HepG2 (cell line): ENCODE measurements around the gene LOX. TPM values are rescaled to one million over a fixed set of nuclear protein-coding genes. Genes with fewer than 3 reads are reported as not detected.

Source experiments
- ATAC-seq: fragments of 200-7000 bp; cut with Tn5 transposase; 3 replicates; pipeline ENCODE4 v1.9.1; 2020; ENCODE audit warnings: mild to moderate bottlenecking, moderate library complexity
- BruUV-seq: library from RNA; stranded (reverse); fragments of 400-500 nt; replicated peaks from 2 replicates; lab custom pipeline; 2021; lab: Mats Ljungman, UMichigan
- CTCF ChIA-PET: fragments of 300-600 bp; formaldehyde crosslinking; extraction: SDS; loops from one replicate; lab custom pipeline; 2021; ENCODE audit warnings: low total read pairs, inconsistent platforms, low intra/inter-chr PET ratio; lab: Yijun Ruan, JAX
- POLR2A ChIA-PET: fragments of 350-600 bp; sonication (Branson Sonifier 250); formaldehyde crosslinking; loops from one replicate; lab custom pipeline; 2020; ENCODE audit warnings: antibody characterized with exemption, inconsistent platforms; lab: Yijun Ruan, JAX
- DNase-seq: peaks from one replicate; pipeline ENCODE4 v3.0.0-alpha.2; 2015; ENCODE audit warnings: low spot score
- FAIRE-seq: peaks from 3 replicates; lab custom pipeline; 2011; peaks lifted over from hg19 to GRCh38; lab: Jason Lieb, UNC
- H2AFZ ChIP-seq: one replicate; pipeline ENCODE4 v1.6.1; 2011; ENCODE audit warnings: low read length, inconsistent platforms
- H3K27ac ChIP-seq: fragments of 300-600 bp; 3 replicates; pipeline ENCODE4 v1.8.0; 2011; ENCODE audit warnings: mixed run types, mild to moderate bottlenecking, mixed read lengths, low read length, inconsistent platforms; ENCODE audit not compliant: insufficient read depth; ENCODE audit errors: extremely low read length
- H3K27me3 ChIP-seq, 2 experiments: fragments of 200-600 bp in 1 of 2; 2 replicates in 1 of 2; 3 replicates in 1 of 2; pipeline versions ENCODE4 v1.6.0 to v1.8.0; 2011; ENCODE audit warnings: low read length in 2 of 2, mild to moderate bottlenecking in 2 of 2, moderate library complexity in 2 of 2, inconsistent platforms in 1 of 2; ENCODE audit not compliant: insufficient read depth in 2 of 2, control insufficient read depth in 1 of 2
- H3K36me3 ChIP-seq, 2 experiments: fragments of 200-600 bp in 1 of 2; replicated peaks in 1 of 2; 2 replicates in 1 of 2; 3 replicates in 1 of 2; pipeline versions ENCODE4 v1.5.1 to v1.8.0; 2011; ENCODE audit warnings: low read length in 2 of 2, inconsistent platforms in 1 of 2; ENCODE audit not compliant: insufficient read depth in 2 of 2, control insufficient read depth in 1 of 2
- H3K4me1 ChIP-seq: 2 replicates; pipeline ENCODE4 v1.5.1; 2012; ENCODE audit warnings: low read length, inconsistent platforms; ENCODE audit not compliant: insufficient read depth
- H3K4me2 ChIP-seq: 2 replicates; pipeline ENCODE4 v1.6.0; 2011; ENCODE audit warnings: low read depth, low read length, inconsistent platforms
- H3K4me3 ChIP-seq, 3 experiments: fragments of 200-600 bp in 1 of 3; sonication (generic), shearing (Covaris generic) in 1 of 3; replicated peaks in 1 of 3; 2 replicates each; pipeline ENCODE4 v1.5.1; 2011 to 2016; ENCODE audit warnings: low read length in 3 of 3, inconsistent platforms in 2 of 3, low read depth in 2 of 3, mild to moderate bottlenecking in 2 of 3, control low read depth in 1 of 3, mixed read lengths in 1 of 3; ENCODE audit not compliant: insufficient read depth in 1 of 3
- H3K79me2 ChIP-seq: one replicate; pipeline ENCODE4 v1.6.1; 2011; ENCODE audit warnings: low read length, inconsistent platforms; ENCODE audit not compliant: insufficient read depth
- H3K9ac ChIP-seq: 2 replicates; pipeline ENCODE4 v1.6.0; 2011; ENCODE audit warnings: mild to moderate bottlenecking, low read depth, low read length, inconsistent platforms; ENCODE audit not compliant: insufficient read depth
- H3K9me3 ChIP-seq: 2 replicates; pipeline ENCODE4 v1.5.1; 2012; ENCODE audit warnings: mild to moderate bottlenecking, low read length
- H4K20me1 ChIP-seq: 2 replicates; pipeline ENCODE4 v1.6.0; 2011; ENCODE audit warnings: inconsistent platforms, mild to moderate bottlenecking, low read length, moderate library complexity; ENCODE audit not compliant: insufficient read depth
- FIP1L1 ChIP-seq: fragments of 200-400 bp; formaldehyde crosslinking; IDR thresholded peaks from 2 replicates; pipeline ENCODE4 v1.6.1; 2018; ENCODE audit warnings: low read depth, mild to moderate bottlenecking, low read length, moderate library complexity, borderline replicate concordance; ENCODE audit not compliant: insufficient read depth
- HIC2 ChIP-seq: sonication (generic); formaldehyde crosslinking; IDR thresholded peaks from 2 replicates; pipeline ENCODE4 v1.9.0; 2022; ENCODE audit warnings: low read depth, missing genetic modification reagents
- SATB2 ChIP-seq: sonication (generic); formaldehyde crosslinking; IDR thresholded peaks from 2 replicates; pipeline ENCODE4 v1.5.0; 2020; ENCODE audit warnings: missing genetic modification reagents
- SKI ChIP-seq: fragments of 450-650 bp; IDR thresholded peaks from one replicate; pipeline ENCODE4 v1.6.1; 2018; ENCODE audit warnings: mild to moderate bottlenecking; ENCODE audit not compliant: partially characterized antibody
- WGBS: methylation state at CpG from one replicate; pipeline ENCODE4 v1.1.6; 2017; ENCODE audit warnings: low lambda C conversion rate; 5-methylcytosine and 5-hydroxymethylcytosine counted together
- in situ Hi-C: cut with HindIII; loops from 2 replicates; pipeline ENCODE4 v1.10.0; 2017; ENCODE audit warnings: low pct_unique_long_range_greater_than_20kb; ENCODE audit not compliant: extremely low pct_ligation_motif_present
- intact Hi-C: fragments of 100-400 bp; cut with micrococcal nuclease; formaldehyde crosslinking; loops from one replicate; pipeline ENCODE4 v1.10.0; 2022; ENCODE audit not compliant: unreplicated experiment
- polyA plus RNA-seq, 8 experiments: library from polyadenylated mRNA; depleted of rRNA in 3 of 8; stranded (reverse) in 7 of 8; unstranded in 1 of 8; fragments of >200 nt; fragmentation: Illumina TruSeq in 4 of 8; extraction: Trizol in 4 of 8; gene quantifications; 2 replicates each; pipeline versions ENCODE4 v1.2.1 to v1.2.3, GENCODE V29; 2011 to 2016; ENCODE audit warnings: low read depth in 4 of 8, missing spikeins in 1 of 8, mixed read lengths in 1 of 8; ENCODE audit not compliant: insufficient read depth in 1 of 8
- total RNA-seq, 5 experiments: library from RNA; depleted of rRNA; stranded (reverse); fragments of >200 nt; fragmentation: Illumina TruSeq; extraction: Trizol; gene quantifications; 2 replicates each; pipeline ENCODE4 v1.2.3, GENCODE V29; 2016; ENCODE audit warnings: low read depth in 1 of 5
- TF ChIP-seq, protein P1 (sequence below): sonication (generic); formaldehyde crosslinking; IDR thresholded peaks from 2 replicates; pipeline ENCODE4 v1.8.1; 2023; ENCODE audit warnings: mild to moderate bottlenecking, moderate library complexity, missing genetic modification reagents
- TF ChIP-seq, protein P2 (sequence below): sonication (generic); formaldehyde crosslinking; IDR thresholded peaks from 2 replicates; pipeline ENCODE4 v1.4.0; 2020; ENCODE audit warnings: missing genetic modification reagents
- TF ChIP-seq, protein P3 (sequence below): sonication (generic); formaldehyde crosslinking; IDR thresholded peaks from 2 replicates; pipeline ENCODE4 v1.4.0; 2020; ENCODE audit warnings: missing genetic modification reagents, borderline replicate concordance

LOX gene
- total and polyA plus RNA-seq, 2 of the 13 experiments (the other 11 are each of a cell fraction or from before 2014, with no cell fraction given) = 0.73 to 173 TPM

- no peak for TF ChIP-seq HIC2
- TF ChIP-seq, protein P1, sequence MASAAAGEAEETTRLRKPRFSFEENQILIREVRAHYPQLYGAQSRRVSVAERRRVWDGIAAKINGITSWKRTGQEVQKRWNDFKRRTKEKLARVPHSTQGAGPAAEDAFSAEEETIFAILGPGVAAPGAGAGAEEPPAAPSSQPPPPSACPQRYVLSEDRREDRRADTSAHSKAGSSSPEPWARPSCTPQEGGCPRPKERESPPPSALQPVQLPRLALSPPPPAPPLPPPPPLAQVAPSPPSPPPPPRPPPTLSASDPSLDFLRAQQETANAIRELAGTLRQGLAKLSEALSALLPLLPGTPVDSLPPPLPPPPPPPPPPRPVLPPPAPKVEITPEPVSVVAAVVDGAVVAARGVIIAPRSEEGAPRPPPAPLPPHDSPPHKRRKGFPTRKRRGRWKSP (CRISPR knock-in tag) = no peak
- TF ChIP-seq, protein P2, sequence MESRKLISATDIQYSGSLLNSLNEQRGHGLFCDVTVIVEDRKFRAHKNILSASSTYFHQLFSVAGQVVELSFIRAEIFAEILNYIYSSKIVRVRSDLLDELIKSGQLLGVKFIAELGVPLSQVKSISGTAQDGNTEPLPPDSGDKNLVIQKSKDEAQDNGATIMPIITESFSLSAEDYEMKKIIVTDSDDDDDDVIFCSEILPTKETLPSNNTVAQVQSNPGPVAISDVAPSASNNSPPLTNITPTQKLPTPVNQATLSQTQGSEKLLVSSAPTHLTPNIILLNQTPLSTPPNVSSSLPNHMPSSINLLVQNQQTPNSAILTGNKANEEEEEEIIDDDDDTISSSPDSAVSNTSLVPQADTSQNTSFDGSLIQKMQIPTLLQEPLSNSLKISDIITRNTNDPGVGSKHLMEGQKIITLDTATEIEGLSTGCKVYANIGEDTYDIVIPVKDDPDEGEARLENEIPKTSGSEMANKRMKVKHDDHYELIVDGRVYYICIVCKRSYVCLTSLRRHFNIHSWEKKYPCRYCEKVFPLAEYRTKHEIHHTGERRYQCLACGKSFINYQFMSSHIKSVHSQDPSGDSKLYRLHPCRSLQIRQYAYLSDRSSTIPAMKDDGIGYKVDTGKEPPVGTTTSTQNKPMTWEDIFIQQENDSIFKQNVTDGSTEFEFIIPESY (CRISPR knock-in tag) = no peak
- no peak for TF ChIP-seq SKI
- TF ChIP-seq SATB2 = no peak
- no peak for TF ChIP-seq FIP1L1
- TF ChIP-seq, protein P3, sequence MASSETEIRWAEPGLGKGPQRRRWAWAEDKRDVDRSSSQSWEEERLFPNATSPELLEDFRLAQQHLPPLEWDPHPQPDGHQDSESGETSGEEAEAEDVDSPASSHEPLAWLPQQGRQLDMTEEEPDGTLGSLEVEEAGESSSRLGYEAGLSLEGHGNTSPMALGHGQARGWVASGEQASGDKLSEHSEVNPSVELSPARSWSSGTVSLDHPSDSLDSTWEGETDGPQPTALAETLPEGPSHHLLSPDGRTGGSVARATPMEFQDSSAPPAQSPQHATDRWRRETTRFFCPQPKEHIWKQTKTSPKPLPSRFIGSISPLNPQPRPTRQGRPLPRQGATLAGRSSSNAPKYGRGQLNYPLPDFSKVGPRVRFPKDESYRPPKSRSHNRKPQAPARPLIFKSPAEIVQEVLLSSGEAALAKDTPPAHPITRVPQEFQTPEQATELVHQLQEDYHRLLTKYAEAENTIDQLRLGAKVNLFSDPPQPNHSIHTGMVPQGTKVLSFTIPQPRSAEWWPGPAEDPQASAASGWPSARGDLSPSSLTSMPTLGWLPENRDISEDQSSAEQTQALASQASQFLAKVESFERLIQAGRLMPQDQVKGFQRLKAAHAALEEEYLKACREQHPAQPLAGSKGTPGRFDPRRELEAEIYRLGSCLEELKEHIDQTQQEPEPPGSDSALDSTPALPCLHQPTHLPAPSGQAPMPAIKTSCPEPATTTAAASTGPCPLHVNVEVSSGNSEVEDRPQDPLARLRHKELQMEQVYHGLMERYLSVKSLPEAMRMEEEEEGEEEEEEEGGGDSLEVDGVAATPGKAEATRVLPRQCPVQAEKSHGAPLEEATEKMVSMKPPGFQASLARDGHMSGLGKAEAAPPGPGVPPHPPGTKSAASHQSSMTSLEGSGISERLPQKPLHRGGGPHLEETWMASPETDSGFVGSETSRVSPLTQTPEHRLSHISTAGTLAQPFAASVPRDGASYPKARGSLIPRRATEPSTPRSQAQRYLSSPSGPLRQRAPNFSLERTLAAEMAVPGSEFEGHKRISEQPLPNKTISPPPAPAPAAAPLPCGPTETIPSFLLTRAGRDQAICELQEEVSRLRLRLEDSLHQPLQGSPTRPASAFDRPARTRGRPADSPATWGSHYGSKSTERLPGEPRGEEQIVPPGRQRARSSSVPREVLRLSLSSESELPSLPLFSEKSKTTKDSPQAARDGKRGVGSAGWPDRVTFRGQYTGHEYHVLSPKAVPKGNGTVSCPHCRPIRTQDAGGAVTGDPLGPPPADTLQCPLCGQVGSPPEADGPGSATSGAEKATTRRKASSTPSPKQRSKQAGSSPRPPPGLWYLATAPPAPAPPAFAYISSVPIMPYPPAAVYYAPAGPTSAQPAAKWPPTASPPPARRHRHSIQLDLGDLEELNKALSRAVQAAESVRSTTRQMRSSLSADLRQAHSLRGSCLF (CRISPR knock-in tag) = no peak
- no peak for DNase-seq
- Histone ChIP-seq H3K9me3 (no peaks in the 10 kb centered on the region), H4K20me1 (no peaks in the 10 kb centered on the region), H3K9ac (no peak overlapping the region), H3K36me3 (no peaks in the 10 kb centered on the region), H2AFZ (no peak overlapping the region), H3K27me3 (no peaks in the 10 kb centered on the region; a peak in 1 of 5 replicates), H3K4me1 (no peaks in the 10 kb centered on the region), H3K4me3 (no peak overlapping the region), H3K79me2 (no peaks in the 10 kb centered on the region), H3K4me2 (no peak overlapping the region), H3K27ac (no peak overlapping the region)
- intact Hi-C loops = no loop called here
- in situ Hi-C loops = no loop called here
- ATAC-seq = no peak
- CTCF ChIA-PET = no interaction called here
- POLR2A ChIA-PET = no interaction called here
- 3% methylated on average over 5 of the region's 6 CpGs for WGBS
- FAIRE-seq = no peak
- BruUV-seq = no TSS peak
These were observed 34.9 kb upstream of the LOX start for GRCh38 chr5:122112733-122113558.
